Kidney (tissue), 14 donors: ENCODE measurements around the gene BMF. TPM values are rescaled to one million over a fixed set of nuclear protein-coding genes. Genes with fewer than 3 reads are reported as not detected.

Experiments
- DNase-seq, 5 donors: peaks; one replicate each; pipeline ENCODE4 v3.0.0-alpha.2; 2013 to 2020
- FAIRE-seq: peaks from 2 replicates; lab custom pipeline; 2012; peaks lifted over from hg19 to GRCh38; lab: Jason Lieb, UNC
- H3K27ac ChIP-seq, 2 donors: one replicate each; pipeline ENCODE4 v1.7.0; 2013; ENCODE audit warnings: low read depth in 2 of 2, low read length in 2 of 2, inconsistent platforms in 1 of 2
- H3K27me3 ChIP-seq: one replicate; pipeline ENCODE4 v1.7.1; 2013; ENCODE audit warnings: low read length, inconsistent platforms; ENCODE audit not compliant: control insufficient read depth, insufficient read depth
- H3K36me3 ChIP-seq, 3 donors: one replicate each; pipeline versions ENCODE4 v1.7.0 to v1.7.1; 2013; ENCODE audit warnings: low read length in 3 of 3, control low read depth in 1 of 3, inconsistent platforms in 1 of 3; ENCODE audit not compliant: insufficient read depth in 3 of 3, control insufficient read depth in 2 of 3
- H3K4me1 ChIP-seq, 3 donors: one replicate each; pipeline versions ENCODE4 v1.7.0 to v1.7.1; 2013; ENCODE audit warnings: low read length in 3 of 3, inconsistent platforms in 1 of 3, low read depth in 1 of 3; ENCODE audit not compliant: control insufficient read depth in 2 of 3, insufficient read depth in 2 of 3
- H3K4me3 ChIP-seq, 3 donors: one replicate each; pipeline versions ENCODE4 v1.7.0 to v1.8.1; 2013; ENCODE audit warnings: low read length in 3 of 3, control low read depth in 1 of 3, inconsistent platforms in 1 of 3
- H3K9ac ChIP-seq, 3 donors: one replicate each; pipeline versions ENCODE4 v1.7.0 to v1.7.1; 2013; ENCODE audit warnings: low read length in 3 of 3, control low read depth in 1 of 3, inconsistent platforms in 1 of 3
- H3K9me3 ChIP-seq, 3 donors: one replicate each; pipeline versions ENCODE4 v1.7.0 to v1.7.1; 2013; ENCODE audit warnings: low read length in 3 of 3, control low read depth in 1 of 3, inconsistent platforms in 1 of 3; ENCODE audit not compliant: control insufficient read depth in 2 of 3, insufficient read depth in 1 of 3
- intact Hi-C: fragments of 100-400 bp; cut with DNase I; formaldehyde crosslinking; loops from one replicate; pipeline ENCODE4 v1.11.1; 2022
- polyA plus RNA-seq: library from polyadenylated mRNA; stranded (reverse); fragments of 350-450 nt; fragmentation: Illumina TruSeq; extraction: RNeasy Lipid Tissue Mini Kit (QIAGEN cat#74804); gene quantifications from one replicate; pipeline ENCODE4 v1.2.3, GENCODE V29; 2014; ENCODE audit warnings: low read depth, low replicate concordance; ENCODE audit not compliant: insufficient read depth
- total RNA-seq: library from RNA; stranded (reverse); fragmentation: NEBNext Ultra II Directional; extraction: Animal tissue kit (Norgen Biotek cat#: 25700); gene quantifications from one replicate; pipeline ENCODE4 v1.2.1, GENCODE V29; 2021
- TF ChIP-seq, protein P1 (sequence below): IDR thresholded peaks from 3 replicates; pipeline ENCODE4 v1.5.1; 2012; ENCODE audit warnings: mild to moderate bottlenecking, moderate library complexity, borderline replicate concordance; ENCODE audit not compliant: insufficient read depth; ENCODE audit errors: extremely low read depth
- donor health status: control.
- donor health status: control.
- donor health status: control.
- donor health status: control.
- donor health status: control.
- donor health status: DM: yes; HTN: yes; CAD: no.
- donor health status: Normal renal cell carcinoma (clear cell type).

Gene BMF
- total and polyA plus RNA-seq, 2 donors from 2014 or later: 3.6 to 19.7 TPM

DNA sequence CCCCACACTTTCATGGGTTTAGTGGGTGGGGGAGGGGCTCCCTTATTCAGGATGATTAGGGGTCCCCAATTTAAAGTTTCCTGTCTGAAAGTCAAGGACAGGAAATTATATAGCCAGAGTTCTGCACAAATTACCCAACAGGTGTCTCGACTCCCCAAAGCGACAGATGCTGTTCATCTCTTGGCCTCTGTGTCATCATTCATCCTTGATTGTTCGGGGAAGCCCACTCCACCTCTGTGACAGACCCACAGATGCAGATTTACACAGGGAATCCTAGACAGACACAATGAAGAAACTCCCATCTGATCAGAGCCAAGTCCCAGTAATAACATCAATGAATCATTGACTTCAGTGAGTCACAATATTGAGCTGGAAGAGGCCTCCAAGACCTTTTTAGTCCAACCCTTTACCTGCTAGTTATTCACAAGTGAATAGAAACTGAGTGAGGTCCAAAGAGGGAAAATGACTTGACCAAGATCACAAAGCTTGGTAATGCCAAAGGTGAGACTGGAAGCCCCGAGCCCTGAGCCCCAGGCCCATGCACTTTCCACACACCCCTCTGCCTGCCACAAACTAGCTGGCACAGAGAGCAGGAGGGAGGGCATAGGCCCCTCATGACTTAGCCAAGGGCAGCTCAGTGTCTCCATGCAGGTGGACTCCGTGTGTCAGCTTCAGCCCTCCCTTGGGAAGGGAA, 61.8 kb downstream of the BMF start:
- DNase-seq: peak in 1 of 5 donors; percentile 42
- Histone ChIP-seq H3K36me3 (no peaks in the 10 kb centered on the region), H3K9me3 (no peaks in the 10 kb centered on the region), H3K27me3 (no peaks in the 10 kb centered on the region), H3K27ac (no peak overlapping the region), H3K4me3 (no peak overlapping the region), H3K4me1 (peaks cover 3 to 28% (median 10%) of the 10 kb centered on the region in 3 donors), H3K9ac (no peak overlapping the region)
- intact Hi-C loops: loop anchor here (10.0 kb wide), 1 partner anchor 68 kb away; no protein-coding TSS in a partner anchor
- TF ChIP-seq, protein P1, sequence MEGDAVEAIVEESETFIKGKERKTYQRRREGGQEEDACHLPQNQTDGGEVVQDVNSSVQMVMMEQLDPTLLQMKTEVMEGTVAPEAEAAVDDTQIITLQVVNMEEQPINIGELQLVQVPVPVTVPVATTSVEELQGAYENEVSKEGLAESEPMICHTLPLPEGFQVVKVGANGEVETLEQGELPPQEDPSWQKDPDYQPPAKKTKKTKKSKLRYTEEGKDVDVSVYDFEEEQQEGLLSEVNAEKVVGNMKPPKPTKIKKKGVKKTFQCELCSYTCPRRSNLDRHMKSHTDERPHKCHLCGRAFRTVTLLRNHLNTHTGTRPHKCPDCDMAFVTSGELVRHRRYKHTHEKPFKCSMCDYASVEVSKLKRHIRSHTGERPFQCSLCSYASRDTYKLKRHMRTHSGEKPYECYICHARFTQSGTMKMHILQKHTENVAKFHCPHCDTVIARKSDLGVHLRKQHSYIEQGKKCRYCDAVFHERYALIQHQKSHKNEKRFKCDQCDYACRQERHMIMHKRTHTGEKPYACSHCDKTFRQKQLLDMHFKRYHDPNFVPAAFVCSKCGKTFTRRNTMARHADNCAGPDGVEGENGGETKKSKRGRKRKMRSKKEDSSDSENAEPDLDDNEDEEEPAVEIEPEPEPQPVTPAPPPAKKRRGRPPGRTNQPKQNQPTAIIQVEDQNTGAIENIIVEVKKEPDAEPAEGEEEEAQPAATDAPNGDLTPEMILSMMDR: no peak
- FAIRE-seq: no peak

- DNase-seq (no peak), FAIRE-seq (no peak)
- intact Hi-C loops: loop anchor here (10.0 kb wide), 1 partner anchor 69 kb away; no protein-coding TSS in a partner anchor
- peak overlapping the region in 2 of 3 donors; percentile 13 to 21 for H3K9ac ChIP-seq
- peaks cover 3 to 28% (median 10%) of the 10 kb centered on the region in 3 donors for H3K4me1 ChIP-seq
- H3K9me3 ChIP-seq: no peaks in the 10 kb centered on the region
- TF ChIP-seq, protein P1: no peak
- no peaks in the 10 kb centered on the region for H3K27me3 ChIP-seq
- no peaks in the 10 kb centered on the region for H3K36me3 ChIP-seq
- no peak overlapping the region for H3K27ac ChIP-seq
- no peak overlapping the region for H3K4me3 ChIP-seq
Measured at GRCh38 chr15:40045572-40046217, 63.0 kb downstream of the BMF start.

DNA sequence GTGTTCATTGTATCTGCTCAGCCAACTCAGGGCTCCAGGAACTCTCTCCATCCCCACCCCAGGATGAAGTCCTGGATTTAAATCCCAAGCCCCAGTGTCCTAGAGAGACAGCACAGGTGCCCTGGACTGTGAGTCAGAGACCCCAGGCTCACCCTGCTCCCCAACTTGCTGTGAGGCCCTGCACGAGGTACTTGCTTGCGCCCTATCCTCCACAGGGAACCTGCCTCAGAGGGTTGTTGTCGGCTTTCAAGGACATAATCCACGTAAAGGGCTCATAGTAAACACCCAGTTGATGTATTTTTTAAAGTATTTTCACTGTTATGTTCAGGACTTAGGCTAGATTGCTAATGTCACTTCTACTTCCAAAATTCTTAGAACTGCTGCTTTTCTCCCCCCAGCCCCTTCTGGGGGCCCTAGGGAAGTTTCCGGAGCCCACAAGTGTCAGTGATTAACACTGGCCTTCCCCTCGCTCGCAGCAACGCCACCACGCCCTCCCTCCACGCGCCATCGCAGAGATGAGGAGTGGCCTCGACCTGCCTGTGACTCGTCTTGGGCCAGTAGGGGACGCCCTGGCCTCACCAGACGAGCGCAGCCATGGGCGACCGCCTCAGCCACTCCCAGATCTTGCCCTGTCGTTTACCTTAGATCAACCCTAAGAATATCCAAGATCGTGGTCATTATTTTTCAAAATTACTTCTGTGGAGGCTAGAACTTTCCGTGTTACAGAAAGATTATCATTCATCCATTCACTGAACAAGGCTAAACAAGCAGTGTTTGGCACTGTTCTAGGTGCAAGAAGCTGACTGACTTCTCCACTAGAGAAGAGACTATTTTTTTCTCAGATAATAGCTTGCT, 63.7 kb downstream of the BMF start:
- no peaks in the 10 kb centered on the region for H3K9me3 ChIP-seq
- intact Hi-C loops: loop anchor here (5.0 to 10.0 kb wide), 2 partner anchors 70 to 227 kb away; no protein-coding TSS in a partner anchor
- TF ChIP-seq, protein P1: peak; percentile 99
- FAIRE-seq: no peak
- peak; percentile 87 to 95 (median 89) for DNase-seq
- peak overlapping the region in 2 of 3 donors; percentile 13 to 21 for H3K9ac ChIP-seq
- H3K27ac ChIP-seq: no peak overlapping the region
- peak overlapping the region in 1 of 3 donors; percentile 21 for H3K4me3 ChIP-seq
- H3K36me3 ChIP-seq: no peaks in the 10 kb centered on the region
- no peaks in the 10 kb centered on the region for H3K27me3 ChIP-seq
- H3K4me1 ChIP-seq: peaks cover 3 to 28% (median 10%) of the 10 kb centered on the region in 3 donors
